ENCODE measurements around the gene CLEC1B. TPM values are rescaled to one million over a fixed set of nuclear protein-coding genes. Genes with fewer than 3 reads are reported as not detected.
A peak's percentile ranks its signal among the peaks of the same experiment; 100 is the strongest.

The CLEC1B gene
- total and polyA plus RNA-seq, 9 of the 15 experiments (the other 6 are each of a cell fraction or from before 2014, with no cell fraction given), result not detected

DNA sequence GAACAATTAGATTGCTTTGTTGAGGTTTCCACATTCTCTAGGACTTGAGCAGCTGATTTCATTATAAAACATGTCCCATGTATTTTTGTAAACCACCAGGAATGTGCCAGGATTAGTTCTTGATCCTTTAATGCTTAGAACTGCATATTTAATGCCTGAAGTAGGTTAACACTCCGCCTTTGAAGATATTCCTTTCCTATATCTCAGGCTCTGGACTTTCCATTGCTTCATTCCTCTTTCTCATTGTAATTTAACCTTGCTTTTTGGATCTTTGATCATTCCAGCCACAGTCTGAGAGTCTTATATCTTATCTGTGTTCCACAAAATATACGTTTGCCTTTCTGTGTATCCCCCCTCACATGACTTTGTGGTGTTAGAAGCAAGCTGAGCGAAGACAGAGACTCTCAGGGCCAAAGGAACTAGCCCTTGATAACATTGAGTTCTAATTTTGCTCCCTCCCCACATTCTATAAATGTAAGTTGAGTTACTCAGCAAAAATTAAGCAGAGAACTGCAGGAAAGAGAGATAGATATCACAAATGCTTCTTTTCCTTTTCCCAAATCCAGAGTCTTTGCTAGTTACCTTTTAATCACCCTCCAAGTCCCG is 2.4 kb upstream of the CLEC1B start:
- BruUV-seq (replicated peaks), result no TSS peak
- CTCF ChIA-PET (ENCODE audit: low intra/inter-chr PET ratio), result no interaction called here

DNA sequence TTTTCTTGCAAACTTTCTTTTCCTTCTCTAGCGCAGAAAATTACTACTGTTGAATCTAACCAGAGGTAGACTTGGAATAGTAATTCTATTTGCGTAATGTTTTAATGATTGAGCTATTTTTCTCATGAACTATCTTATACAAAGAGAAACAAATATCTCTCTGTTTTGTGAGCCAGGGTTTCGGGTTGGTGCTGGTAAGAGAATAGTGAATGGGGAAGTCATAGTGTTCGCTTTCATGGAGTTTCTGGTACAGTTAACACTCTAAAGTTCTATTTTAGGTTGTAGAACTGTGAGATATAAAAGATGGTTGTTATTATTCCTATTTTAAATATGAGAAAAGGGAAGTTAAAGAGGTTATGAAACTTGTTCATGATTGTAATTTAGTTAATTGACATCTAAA is 6.6 kb downstream of the CLEC1B start:
- Histone ChIP-seq H4K20me1 (replicated peaks; ENCODE audit: control insufficient read depth, insufficient read depth, low read length) (no peaks in the 10 kb centered on the region), H3K9ac (ENCODE audit: insufficient read depth in 1 of 2, low read depth in 2 of 2, low read length in 2 of 2) (no peak overlapping the region), H3K4me3 (no peak overlapping the region), H3K4me1 (replicated peaks in 1 of 2; ENCODE audit: control insufficient read depth in 2 of 2, insufficient read depth in 2 of 2, low read length in 2 of 2) (no peaks in the 10 kb centered on the region), H2AFZ (ENCODE audit: low read depth, low read length) (no peak overlapping the region), H3K4me2 (ENCODE audit: insufficient read depth, low read length) (no peak overlapping the region), H3K79me2 (ENCODE audit: control insufficient read depth, insufficient read depth, low read length) (no peaks in the 10 kb centered on the region), H3K9me3 (replicated peaks; ENCODE audit: control insufficient read depth, insufficient read depth, low read depth, low read length) (no peaks in the 10 kb centered on the region), H3K36me3 (ENCODE audit: control insufficient read depth, insufficient read depth, low read length) (no peaks in the 10 kb centered on the region), H3K9me1 (ENCODE audit: control insufficient read depth, insufficient read depth, low read length) (no peaks in the 10 kb centered on the region), H3K27ac (ENCODE audit: extremely low read depth, low read depth, low read length) (no peak overlapping the region), H3K27me3 (ENCODE audit: control insufficient read depth in 2 of 2, insufficient read depth in 2 of 2, low read length in 2 of 2) (no peaks in the 10 kb centered on the region)
- ChIA-PET POLR2A (no interaction called here), CTCF (ENCODE audit: low intra/inter-chr PET ratio) (no interaction called here)
- intact Hi-C loops (cut with micrococcal nuclease), result loop anchor here (10.0 kb wide), 1 partner anchor 57 kb away; the partner anchor contains the start of gene CLEC2A
- DNase-seq (ENCODE audit: extremely low read depth in 1 of 4, low spot score in 3 of 4) (no peak), FAIRE-seq (no peak), ATAC-seq (no peak)
- TF ChIP-seq KLF1 (tag; IDR thresholded peaks at IDR 0.05), result no peak
- TF ChIP-seq, protein P1, sequence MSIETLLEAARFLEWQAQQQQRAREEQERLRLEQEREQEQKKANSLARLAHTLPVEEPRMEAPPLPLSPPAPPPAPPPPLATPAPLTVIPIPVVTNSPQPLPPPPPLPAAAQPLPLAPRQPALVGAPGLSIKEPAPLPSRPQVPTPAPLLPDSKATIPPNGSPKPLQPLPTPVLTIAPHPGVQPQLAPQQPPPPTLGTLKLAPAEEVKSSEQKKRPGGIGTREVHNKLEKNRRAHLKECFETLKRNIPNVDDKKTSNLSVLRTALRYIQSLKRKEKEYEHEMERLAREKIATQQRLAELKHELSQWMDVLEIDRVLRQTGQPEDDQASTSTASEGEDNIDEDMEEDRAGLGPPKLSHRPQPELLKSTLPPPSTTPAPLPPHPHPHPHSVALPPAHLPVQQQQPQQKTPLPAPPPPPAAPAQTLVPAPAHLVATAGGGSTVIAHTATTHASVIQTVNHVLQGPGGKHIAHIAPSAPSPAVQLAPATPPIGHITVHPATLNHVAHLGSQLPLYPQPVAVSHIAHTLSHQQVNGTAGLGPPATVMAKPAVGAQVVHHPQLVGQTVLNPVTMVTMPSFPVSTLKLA (conservative IDR thresholded peaks at IDR 0.05), result no peak
- no TSS peak for BruUV-seq (replicated peaks)
- in situ Hi-C loops (cut with MboI), result no loop called here
- 2% methylated on average over 4 of the region's 4 CpGs for WGBS (ENCODE audit: insufficient coverage, low coverage, missing lambda C conversion rate)

More for the DNA sequence above, 2.4 kb upstream of the CLEC1B start:
- Histone ChIP-seq H3K4me2 (ENCODE audit: insufficient read depth, low read length) (no peak overlapping the region), H3K9ac (ENCODE audit: insufficient read depth in 1 of 2, low read depth in 2 of 2, low read length in 2 of 2) (no peak overlapping the region), H4K20me1 (replicated peaks; ENCODE audit: control insufficient read depth, insufficient read depth, low read length) (no peaks in the 10 kb centered on the region), H3K9me3 (replicated peaks; ENCODE audit: control insufficient read depth, insufficient read depth, low read depth, low read length) (no peaks in the 10 kb centered on the region), H2AFZ (ENCODE audit: low read depth, low read length) (peak overlapping the region; percentile 70; the same call in 1 of the 2 replicates), H3K79me2 (ENCODE audit: control insufficient read depth, insufficient read depth, low read length) (no peaks in the 10 kb centered on the region), H3K4me3 (no peak overlapping the region), H3K27me3 (ENCODE audit: control insufficient read depth in 2 of 2, insufficient read depth in 2 of 2, low read length in 2 of 2) (no peaks in the 10 kb centered on the region), H3K9me1 (ENCODE audit: control insufficient read depth, insufficient read depth, low read length) (no peaks in the 10 kb centered on the region), H3K4me1 (replicated peaks in 1 of 2; ENCODE audit: control insufficient read depth in 2 of 2, insufficient read depth in 2 of 2, low read length in 2 of 2) (no peaks in the 10 kb centered on the region), H3K27ac (ENCODE audit: extremely low read depth, low read depth, low read length) (no peak overlapping the region), H3K36me3 (ENCODE audit: control insufficient read depth, insufficient read depth, low read length) (no peaks in the 10 kb centered on the region)
- POLR2A ChIA-PET, result interaction anchor here (0.7 kb wide), 2 partner anchors 19 to 1422 kb away, joined by 3 read pairs; no protein-coding TSS in a partner anchor
- no peak for DNase-seq (ENCODE audit: extremely low read depth in 1 of 4, low spot score in 3 of 4)
- 2% methylated on average over 4 of the region's 4 CpGs for WGBS (ENCODE audit: insufficient coverage, low coverage, missing lambda C conversion rate)
- ATAC-seq, result no peak
- in situ Hi-C loops (cut with MboI), result no loop called here
- FAIRE-seq, result no peak
- intact Hi-C loops (cut with micrococcal nuclease), result loop anchor here (10.0 kb wide), 1 partner anchor 256 kb away; no protein-coding TSS in a partner anchor
- TF ChIP-seq ZNF586 (CRISPR knock-in tag; conservative IDR thresholded peaks at IDR 0.05), result no peak
- no peak for TF ChIP-seq TBL1XR1 (IDR thresholded peaks at IDR 0.05; ENCODE audit: low read length in 2 of 2)
- no peak for TF ChIP-seq ESRRA (IDR thresholded peaks at IDR 0.05; ENCODE audit: borderline replicate concordance, low read depth)
- TF ChIP-seq MAFF (IDR thresholded peaks at IDR 0.05; ENCODE audit: low read length), result no peak
- TF ChIP-seq, protein P2, sequence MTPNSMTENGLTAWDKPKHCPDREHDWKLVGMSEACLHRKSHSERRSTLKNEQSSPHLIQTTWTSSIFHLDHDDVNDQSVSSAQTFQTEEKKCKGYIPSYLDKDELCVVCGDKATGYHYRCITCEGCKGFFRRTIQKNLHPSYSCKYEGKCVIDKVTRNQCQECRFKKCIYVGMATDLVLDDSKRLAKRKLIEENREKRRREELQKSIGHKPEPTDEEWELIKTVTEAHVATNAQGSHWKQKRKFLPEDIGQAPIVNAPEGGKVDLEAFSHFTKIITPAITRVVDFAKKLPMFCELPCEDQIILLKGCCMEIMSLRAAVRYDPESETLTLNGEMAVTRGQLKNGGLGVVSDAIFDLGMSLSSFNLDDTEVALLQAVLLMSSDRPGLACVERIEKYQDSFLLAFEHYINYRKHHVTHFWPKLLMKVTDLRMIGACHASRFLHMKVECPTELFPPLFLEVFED (CRISPR knock-in tag; conservative IDR thresholded peaks at IDR 0.05), result no peak
